ENCODE data around the gene HEXD.
"Not testable (repeated sequence)": the region's sequence is repeated elsewhere in the genome, so short reads cannot be mapped to it uniquely, and the experiment has no call there.

Gene HEXD

DNA sequence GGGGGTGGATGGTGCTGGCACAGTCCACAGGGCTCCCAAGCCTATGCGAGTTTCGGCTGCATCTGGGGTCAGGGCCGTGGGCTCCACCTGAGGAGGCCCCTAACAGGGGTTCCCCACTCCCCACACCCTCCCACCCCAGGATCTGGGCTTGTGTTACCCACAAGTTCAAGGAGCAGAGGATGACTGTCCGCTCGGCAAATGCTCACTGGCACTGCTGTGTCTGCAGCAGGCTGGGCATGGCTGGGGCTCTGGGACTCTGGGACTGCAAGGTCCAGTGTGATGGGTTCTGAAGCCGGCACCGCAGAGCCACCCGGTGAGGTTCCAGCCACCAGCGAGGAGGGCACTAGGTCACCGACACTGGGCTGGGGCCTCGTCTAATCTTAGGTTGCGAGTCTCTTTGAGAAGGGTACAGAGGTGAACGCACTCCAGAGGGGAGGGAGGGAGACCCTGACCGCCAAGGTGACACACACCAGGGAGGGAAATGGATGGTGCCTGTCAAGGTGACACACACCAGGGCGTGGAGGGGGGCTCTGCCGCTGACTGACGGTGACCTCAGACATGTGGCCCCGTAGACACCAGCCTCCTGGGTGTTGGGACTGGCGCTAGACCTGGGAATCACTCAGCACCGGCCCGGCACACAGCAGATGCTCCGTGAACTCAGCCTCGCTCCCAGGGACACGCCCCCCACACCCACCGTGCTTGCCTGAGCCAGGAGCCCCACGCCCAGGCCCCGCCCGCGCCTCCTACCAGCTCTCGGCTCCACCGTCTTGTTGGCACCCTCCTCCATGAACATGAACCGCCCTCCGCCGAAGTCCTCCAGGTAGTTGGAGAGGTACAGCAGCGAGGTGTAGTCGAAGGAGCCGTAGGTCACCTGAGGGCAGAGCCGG, 20.5 kb upstream of the HEXD start:
- peak in 2 of 3 experiments; percentile 22 to 51 for DNase-seq

- DNase-seq = no peak
These were observed 19.1 kb upstream of the HEXD start for GRCh38 chr17:82399041-82399441.

- peak; percentile 35 to 72 (median 36) for DNase-seq
These were observed 18.5 kb upstream of the HEXD start for GRCh38 chr17:82399601-82400101.

DNA sequence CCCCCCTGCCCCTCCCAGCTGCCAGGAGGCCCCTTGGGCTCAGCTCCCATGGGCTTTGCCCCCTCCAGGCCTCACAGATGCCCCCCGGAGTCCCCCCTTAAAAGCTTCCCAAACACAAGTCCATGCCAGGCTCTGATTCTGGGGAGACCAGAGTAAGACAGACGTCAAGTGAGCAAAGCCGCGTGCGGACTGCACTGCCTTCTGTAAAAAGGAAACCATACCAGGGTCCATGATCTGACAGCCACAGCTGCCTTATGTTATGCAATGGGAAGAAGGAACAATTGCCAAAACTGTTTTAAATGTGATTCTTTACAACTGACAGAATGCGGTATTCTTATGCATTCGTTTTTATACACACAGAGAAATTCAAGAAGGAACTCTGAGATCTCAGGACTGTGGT, 17.9 kb upstream of the HEXD start:
- DNase-seq = peak in 1 of 3 experiments; percentile 19

GRCh38 chr17:82400830-82401229, 17.3 kb upstream of the HEXD start:
- no peak for DNase-seq

DNA sequence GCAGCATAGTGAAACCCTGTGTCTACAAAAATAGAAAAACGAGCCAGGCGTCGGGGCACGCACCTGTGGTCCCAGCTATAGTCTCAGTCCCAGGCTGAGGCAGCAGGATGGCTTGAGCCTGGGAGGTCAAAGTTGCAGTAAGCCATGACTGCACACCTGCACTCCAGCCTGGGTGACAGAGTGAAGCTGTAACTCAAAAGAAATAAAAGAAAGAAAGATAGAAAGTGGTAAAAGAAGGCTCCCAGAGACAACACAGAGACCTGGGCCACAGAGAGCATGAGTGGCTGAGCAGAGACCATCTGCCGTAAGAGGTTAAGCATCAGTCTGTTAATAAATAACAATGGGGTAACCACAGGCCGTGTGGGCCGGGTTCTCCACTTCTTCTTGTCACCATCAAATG, 15.3 kb upstream of the HEXD start:
- no peak for DNase-seq

DNA sequence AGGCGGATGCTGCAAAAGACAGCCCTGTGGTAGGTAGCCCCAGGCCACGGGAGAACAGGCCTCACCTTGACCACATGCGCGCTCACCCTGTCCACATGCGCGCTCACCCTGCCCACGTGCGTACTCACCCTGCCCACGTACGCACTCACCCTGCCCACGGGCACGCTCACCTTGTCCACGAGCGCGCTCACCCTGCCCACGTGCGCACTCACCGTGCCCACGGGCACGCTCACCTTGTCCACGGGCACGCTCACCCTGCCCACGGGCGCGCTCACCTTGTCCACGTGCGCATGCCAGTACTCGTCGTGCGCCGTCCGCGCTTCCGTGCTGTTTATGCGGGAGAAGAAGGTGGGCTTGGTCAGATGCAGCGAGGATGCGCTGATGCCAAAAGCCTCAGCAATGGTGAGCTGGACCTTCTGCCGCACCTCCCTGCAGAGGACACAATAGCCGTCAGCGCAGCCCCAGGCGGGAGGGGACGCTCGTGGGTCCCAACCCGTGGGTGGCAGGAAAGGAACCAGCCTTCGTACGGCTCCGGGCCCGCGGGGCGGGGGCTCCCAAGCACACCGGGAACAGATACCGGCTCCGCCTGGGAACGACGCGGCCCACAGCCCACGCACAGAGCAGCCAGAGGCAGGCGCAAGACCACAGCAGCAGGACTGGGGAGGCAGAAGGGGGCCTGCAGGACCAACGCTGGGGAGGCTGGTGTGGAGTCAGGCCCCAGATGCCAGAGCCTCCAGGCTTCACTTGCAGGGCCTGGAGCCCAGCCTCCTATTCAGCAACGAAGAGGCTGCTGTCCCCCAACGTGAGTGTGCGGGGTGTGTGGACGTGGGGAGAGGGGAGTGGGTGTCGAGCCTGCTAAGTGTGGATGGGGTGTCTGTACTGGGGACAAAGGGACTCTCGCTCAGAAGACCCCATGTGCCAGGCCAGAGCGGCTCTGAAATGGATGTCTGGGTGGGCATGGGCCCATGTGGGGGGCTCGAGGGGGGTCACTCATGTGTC, 14.2 kb upstream of the HEXD start:
- DNase-seq = no peak

GRCh38 chr17:82405051-82405450, 13.1 kb upstream of the HEXD start:
- DNase-seq = no peak

GRCh38 chr17:82406131-82406671, 11.9 kb upstream of the HEXD start:
- DNase-seq = no peak

- peak in 1 of 3 experiments; percentile 8 for DNase-seq
These were observed 10.9 kb upstream of the HEXD start for GRCh38 chr17:82407255-82407654.

DNA sequence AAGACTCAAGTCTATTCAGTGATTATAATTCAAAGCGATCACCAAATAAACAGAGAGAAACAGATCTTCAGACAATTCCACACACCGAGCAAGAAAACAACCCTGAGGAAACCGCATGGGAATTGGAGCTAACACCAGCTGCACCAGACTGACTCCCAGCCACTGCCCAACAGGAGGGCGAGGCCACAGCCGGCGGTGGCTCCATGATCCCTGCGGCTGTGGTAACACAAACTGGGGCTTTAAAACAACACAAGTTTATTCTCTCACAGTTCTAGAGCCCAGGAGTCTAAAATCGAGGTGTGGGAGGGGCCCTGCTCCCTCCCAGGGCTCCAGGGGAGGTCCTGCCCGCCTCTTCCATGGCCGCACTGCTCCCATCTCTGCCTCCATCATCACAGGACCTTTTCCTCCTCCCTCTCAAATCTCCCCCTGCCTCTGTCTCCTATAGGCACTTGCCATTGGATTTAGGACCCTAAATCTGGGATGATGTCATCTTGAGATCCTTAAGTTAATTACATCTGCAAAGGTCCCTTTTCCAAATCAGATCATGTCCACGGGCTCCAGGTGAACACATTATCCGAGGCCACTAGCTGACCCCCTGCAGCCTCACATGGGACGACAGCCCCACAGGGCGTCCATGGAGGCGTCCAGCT, 9.7 kb upstream of the HEXD start:
- no peak for DNase-seq

GRCh38 chr17:82408938-82409318, 9.2 kb upstream of the HEXD start:
- no peak for DNase-seq

DNA sequence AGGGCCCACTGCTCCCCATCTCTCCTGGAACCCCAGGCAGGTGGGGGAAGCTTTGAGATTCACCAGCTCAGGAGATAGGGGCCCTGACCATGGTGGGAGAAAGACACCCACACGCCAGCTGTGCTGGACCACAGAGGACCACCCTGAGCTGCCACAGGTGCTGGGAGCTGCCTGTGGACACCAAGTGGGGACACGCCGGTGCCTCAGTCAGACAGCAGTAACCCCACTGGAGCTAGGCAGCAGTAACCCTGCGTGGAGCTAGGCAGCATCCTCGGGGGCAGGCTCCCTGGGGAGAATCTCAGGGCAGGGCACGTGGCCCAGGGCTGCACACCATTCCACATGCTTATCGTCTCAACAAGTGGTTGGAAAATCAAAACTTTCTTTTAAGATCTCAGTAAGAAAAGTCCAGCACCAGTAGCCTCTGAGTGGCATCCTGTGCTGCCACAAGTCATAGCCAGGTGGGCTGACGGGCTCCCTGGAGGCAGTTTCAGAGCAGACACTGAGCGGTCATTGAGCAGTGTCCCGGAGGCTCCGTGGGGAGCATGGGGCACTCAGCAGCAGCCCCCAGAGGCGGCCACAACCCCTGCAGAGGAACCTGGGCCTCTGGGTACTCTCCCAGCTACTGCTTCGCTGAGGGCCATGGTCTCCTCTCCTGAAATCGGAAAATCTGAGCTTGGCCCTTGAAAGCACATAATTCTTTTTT, 8.0 kb upstream of the HEXD start:
- DNase-seq = no peak

- DNase-seq = no peak
These were observed 6.6 kb upstream of the HEXD start for GRCh38 chr17:82411396-82412053.

- not testable (repeated sequence) for DNase-seq
These were observed 6.1 kb upstream of the HEXD start for GRCh38 chr17:82412081-82412480.

DNA sequence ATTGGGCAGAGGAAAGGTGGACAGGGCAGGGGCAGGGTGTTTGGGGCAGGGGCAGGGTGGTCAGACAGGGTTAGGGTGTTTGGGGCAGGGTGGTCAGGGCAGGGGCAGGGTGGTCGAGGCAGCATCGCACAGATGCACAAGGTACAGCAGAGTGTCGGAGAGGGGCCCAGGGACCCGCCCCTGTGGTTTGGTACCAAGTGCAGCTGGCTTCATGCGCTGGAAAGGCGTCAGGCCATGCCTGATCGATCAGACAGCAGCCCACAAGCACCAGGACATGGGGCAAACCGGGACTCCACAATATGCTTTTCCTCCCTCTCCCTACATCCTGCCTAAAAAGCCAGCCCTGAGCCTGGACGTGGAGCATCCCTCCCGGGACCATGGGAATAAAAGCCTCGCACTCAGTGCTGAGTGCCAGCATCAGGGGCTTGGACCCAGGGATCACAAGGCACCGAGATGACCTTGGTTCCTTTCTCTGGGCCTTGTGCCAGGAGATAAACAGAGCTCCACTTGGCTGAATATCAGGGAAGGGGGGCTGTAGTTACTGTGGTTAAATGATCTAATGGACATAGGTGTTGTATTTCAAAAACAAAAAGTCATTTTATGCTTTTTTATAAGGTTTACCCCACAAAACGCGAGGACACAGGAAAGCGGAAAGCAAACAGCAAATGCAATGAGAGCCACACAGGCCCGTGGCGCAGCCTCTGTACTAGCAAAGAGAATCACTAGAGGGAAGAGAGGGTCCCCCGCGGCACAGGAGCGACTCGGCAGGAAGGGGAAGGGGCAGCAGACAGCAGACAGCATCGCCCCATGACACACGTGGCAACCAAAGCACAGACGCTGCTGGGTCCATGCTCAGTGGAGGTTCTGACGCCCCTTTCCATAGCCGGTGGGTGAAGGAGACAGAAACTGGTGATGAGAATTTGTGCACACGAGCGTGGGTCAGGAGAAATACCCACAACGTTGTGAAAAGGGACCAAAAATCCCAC, 5.3 kb upstream of the HEXD start:
- peak in 1 of 3 experiments; percentile 8 for DNase-seq

- peak; percentile 15 to 62 (median 54) for DNase-seq
These were observed 3.4 kb upstream of the HEXD start for GRCh38 chr17:82414548-82415281.

DNA sequence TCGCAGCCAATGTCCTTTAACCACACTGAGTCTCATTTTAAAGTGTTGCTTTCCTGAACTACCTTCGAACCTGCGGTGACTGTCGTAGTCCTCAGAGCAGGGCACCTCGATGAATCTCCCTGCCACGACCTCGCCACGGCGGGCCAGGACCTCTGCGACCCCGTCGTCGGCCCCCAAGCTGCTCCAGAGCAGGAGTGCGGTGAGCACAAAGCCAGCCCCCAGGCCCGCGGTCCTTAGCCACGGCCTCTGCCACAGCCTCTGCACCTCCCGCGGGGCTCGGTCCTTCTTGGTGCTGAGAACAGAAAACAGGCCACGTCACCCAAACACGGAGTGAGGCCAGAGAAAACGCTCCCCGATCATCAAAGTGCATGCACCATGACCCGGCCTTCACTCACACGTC, 2.8 kb upstream of the HEXD start:
- DNase-seq = no peak

- no peak for DNase-seq
These were observed 2.4 kb upstream of the HEXD start for GRCh38 chr17:82415786-82416185.
